KOPT-K1 (cell line): Measurements from ENCODE around the gene ESRRG.
"Not testable (repeated sequence)": the region's sequence is repeated elsewhere in the genome, so short reads cannot be mapped to it uniquely, and the experiment has no call there.

Source experiments
- H3K27ac ChIP-seq: fragments of 200-600 bp; sonication (generic); 2 replicates; pipeline ENCODE4 v1.5.1; 2016; ENCODE audit warnings: antibody characterized with exemption, mild to moderate bottlenecking, low read depth, low read length; ENCODE audit not compliant: poor library complexity, severe bottlenecking
- H3K36me3 ChIP-seq: fragments of 200-600 bp; sonication (generic); 2 replicates; pipeline ENCODE4 v1.5.1; 2017; ENCODE audit warnings: antibody characterized with exemption, mild to moderate bottlenecking, low read length, moderate library complexity; ENCODE audit not compliant: insufficient read depth
- H3K9me3 ChIP-seq: fragments of 200-600 bp; sonication (generic); 2 replicates; pipeline ENCODE4 v1.5.1; 2017; ENCODE audit warnings: antibody characterized with exemption, low read length, mild to moderate bottlenecking; ENCODE audit not compliant: insufficient read depth, poor library complexity, severe bottlenecking

The ESRRG gene

DNA sequence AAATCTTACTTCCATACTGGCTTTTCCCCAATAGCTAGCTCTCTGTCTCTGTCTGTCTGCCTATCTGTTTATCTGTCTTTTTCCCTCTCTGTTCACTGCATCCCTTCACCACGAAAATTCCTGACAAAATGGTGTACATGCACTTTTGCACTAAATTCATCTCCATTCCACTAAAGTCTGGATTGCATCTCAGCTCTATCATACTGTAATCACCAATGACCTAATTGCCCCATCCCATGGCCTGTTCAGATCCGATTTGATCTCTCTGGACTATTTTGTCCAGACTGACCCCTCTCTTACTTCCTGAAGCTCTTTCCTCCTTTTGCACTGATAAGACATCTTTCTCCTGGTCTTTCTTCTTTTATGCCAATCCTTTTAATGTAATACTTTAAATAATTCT, 187.5 kb downstream of the ESRRG start:
- no peaks in the 10 kb centered on the region for H3K36me3 ChIP-seq
- no peaks in the 10 kb centered on the region for H3K9me3 ChIP-seq
- no peak overlapping the region for H3K27ac ChIP-seq

DNA sequence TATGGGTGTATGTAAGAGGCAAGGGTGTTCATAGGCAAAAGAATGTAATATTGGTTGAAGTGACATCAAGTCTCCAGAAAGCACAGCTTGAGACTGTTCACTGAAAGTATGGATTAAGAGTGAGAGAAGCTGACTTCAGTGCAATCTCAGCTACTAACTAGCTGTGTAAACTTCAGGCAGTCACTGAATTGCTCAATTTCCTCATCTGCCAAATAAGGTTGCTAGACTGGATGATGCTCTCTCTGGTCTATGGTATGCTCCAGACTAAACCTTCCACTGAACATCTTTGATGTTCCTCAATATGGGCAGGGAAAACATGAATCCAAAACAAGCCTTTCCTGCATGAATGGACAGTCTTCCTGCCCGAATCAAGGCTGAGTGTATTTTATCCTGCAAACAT, 188.2 kb downstream of the ESRRG start:
- Histone ChIP-seq H3K27ac (no peak overlapping the region), H3K9me3 (no peaks in the 10 kb centered on the region), H3K36me3 (no peaks in the 10 kb centered on the region)

DNA sequence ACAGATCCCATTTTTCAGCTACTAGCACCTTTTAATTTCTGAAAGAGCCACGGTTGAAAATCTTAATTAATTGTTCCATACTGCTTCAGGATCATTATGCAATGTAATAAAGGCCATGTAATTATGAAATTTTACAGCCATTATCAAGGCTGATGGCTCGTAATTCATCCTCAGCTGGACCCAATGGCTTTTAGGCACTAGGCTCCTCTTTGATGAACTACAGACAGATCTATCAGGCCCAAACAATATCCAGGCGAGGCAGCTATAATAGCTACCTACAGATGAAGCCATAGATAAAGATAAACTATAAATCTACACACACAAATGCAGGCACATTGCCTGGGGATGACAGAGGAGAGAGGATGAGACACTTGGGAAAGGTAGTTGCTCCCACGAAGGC, 189.5 kb downstream of the ESRRG start:
- Histone ChIP-seq H3K36me3 (no peaks in the 10 kb centered on the region), H3K9me3 (no peaks in the 10 kb centered on the region)

DNA sequence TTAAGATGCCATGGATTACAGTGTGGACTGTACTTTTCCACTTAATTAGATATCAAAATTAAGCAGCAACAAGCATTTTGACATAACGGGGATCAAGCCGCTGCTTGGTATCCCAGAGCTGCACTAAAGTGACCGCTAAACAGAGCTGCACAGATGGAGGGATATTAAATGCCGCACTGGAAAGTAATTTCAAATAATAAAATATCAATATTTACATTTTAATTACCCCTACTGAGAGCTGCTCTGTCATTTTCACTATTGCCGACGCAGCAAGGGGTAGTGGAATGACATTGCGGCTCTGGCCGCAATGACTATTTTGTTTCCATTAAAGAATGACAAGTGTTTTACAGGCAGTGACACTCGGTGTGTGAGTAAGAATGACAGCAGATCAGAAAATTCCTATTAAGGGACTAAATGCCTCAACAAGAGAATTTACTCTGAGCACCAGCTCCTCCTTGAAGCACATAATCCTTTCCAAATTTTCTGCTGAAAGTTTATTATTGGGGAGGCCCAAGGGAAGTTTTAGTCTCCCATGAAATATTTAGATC, 190.9 kb downstream of the ESRRG start:
- Histone ChIP-seq H3K9me3 (no peaks in the 10 kb centered on the region), H3K36me3 (no peaks in the 10 kb centered on the region), H3K27ac (no peak overlapping the region)

More for the DNA sequence above, 189.5 kb downstream of the ESRRG start:
- H3K27ac ChIP-seq: no peak overlapping the region

DNA sequence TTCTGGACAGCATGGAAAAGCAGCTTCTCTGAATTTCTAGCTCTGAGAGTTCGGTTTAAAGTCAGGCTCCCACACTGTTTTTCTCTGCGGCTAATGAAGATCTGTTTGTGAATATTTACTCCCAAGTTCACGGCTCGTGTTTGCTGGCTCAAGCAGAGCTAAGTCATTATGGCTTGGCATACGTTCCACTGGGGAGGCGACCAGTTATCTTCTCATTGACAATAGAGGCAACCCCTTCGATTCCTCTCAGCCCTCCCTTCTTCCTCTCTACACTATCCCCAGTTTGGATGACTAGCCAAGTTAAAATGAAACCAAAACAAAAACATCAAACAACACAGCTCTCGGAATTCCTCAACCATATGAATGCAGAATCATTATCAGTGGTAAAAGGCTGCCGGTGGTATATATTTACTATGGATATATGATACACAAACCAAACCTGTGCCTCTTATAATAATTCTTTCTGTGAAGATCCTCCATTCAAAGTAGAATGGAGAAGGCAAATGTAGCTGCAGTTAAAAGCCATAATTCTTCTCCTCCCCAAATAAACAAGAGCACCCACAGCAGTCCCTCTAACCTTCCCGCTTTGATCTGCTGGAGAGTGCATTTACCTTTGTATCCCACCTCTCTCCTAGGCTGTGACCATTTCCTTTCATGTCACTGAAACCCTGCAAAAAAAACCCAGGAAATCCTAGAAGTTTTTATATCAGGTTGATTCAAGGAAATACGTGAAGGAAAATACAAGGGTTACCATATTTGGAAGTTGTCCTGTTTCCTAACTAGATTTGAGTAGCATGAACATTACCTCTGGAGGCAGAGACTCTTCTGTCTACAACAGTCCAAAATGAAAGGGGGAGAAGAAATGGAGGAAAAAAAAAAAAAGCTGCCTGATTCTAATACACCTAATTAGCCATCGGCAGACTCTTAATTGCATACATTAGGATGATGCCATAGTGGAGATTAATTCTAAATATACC, 191.7 kb downstream of the ESRRG start:
- H3K9me3 ChIP-seq: no peaks in the 10 kb centered on the region
- H3K36me3 ChIP-seq: no peaks in the 10 kb centered on the region
- H3K27ac ChIP-seq: no peak overlapping the region

DNA sequence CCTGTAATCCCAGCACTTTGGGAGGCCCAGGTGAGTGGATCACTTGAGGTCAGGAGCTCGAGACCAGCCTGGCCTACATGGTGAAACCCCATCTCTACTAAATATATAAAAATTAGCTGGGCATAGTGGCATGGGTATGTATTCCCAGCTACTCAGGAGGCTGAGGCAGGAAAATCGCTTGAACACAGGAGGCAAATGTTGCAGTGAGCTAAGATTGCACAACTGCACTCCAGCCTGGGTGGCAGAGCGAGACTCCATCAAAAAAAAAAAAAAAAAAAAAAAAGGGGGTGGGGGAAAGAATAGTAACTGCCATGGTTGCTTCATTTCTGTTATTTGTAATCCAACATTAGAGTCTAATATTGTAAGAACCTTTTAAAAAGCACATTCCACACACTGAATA, 193.4 kb downstream of the ESRRG start:
- H3K9me3 ChIP-seq, H3K27ac ChIP-seq, H3K36me3 ChIP-seq: not testable (repeated sequence)

DNA sequence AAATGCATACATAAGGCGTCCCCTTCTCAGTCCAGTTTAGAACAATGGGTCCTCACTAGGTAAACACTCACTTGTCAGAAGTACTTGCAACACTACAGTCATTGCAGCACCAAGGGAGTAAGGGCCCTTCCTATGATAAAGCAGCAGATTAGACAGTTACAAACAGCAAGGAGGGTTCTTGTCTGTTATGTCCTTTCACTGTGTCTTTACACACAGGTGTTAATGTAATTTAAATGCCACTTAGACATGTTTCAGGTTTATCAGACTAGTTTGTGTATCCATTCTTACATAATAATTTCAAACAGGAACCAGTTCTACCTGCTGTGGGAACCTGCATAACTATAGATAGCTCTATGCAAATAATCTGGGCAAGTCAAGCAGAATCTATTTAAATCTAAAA, 194.4 kb downstream of the ESRRG start:
- no peaks in the 10 kb centered on the region for H3K36me3 ChIP-seq
- H3K27ac ChIP-seq: no peak overlapping the region
- H3K9me3 ChIP-seq: no peaks in the 10 kb centered on the region

DNA sequence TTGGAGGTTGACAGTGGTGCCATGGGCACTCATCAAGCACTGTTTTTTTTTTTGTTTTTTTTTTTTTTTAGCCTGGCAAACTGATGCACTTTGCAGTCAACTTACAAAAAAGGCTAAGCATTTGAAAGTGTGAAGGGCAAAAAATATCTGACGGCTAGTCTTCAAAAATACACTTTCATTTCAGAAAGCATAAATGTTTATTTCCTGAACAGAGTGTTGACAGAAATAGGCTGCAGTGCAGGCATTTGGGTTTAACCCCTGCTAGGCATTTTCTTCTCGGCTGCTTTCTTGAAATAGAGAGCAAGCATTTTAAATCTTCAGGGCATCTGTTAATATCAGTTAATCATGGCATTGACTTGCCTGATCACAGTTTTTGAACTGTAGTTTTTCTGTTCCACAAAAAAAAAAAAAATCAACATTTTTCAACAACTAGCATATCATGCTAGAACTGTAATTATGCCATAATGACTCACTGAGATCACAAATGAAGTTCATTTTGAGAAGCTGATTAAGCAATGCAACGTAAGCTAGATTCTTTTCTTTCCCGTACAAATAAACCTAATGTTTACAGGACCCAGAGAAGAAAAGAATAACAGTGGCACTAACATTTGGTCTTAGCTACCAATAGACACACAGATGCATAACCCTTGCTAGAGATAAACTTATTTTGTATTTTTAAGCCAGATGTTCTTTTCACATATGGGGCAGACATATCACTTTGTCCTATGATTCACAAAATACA, 199.6 kb downstream of the ESRRG start:
- Histone ChIP-seq H3K27ac (no peak overlapping the region), H3K36me3 (no peaks in the 10 kb centered on the region)

DNA sequence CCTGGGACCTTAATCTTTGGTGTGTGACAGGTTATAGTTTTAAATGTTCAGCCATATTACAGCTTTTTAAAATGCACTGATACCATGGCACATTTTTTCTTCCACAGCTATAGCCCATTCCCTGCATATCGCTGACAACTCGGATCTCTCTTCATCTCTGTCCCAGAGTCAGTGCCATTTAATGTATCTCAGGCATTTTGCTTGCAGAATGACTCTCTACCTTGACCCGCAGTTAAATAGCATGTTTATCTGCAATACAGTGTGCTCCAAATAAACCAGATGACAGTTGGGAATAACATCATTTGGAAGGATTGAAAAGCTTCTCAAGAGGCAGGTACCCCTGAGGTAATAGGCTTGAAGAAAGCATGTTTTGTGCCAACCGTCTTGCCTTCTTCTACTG, 200.2 kb downstream of the ESRRG start:
- no peaks in the 10 kb centered on the region for H3K9me3 ChIP-seq
- H3K36me3 ChIP-seq: no peaks in the 10 kb centered on the region
- no peak overlapping the region for H3K27ac ChIP-seq

More for the DNA sequence above, 199.6 kb downstream of the ESRRG start:
- no peaks in the 10 kb centered on the region for H3K9me3 ChIP-seq

DNA sequence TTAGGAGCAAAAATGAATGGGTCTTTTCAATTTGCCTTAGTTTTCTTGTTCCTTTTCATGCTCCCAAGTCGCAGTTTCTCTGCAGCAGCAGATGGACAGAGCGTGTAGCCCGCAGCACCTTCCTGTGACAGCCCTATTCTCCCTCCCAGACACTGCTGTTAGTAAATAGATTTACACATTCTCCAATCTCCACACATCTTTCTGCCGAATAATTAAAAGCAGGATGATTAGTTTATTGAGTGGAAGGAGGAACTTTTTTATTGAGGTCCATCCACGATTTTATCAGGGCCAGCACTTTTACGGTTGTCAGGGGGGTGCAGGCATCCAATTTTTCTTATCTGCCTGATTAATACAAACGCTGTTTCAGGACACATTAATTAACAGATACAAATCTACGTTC, 201.8 kb downstream of the ESRRG start:
- no peak overlapping the region for H3K27ac ChIP-seq
- no peaks in the 10 kb centered on the region for H3K9me3 ChIP-seq
- no peaks in the 10 kb centered on the region for H3K36me3 ChIP-seq

DNA sequence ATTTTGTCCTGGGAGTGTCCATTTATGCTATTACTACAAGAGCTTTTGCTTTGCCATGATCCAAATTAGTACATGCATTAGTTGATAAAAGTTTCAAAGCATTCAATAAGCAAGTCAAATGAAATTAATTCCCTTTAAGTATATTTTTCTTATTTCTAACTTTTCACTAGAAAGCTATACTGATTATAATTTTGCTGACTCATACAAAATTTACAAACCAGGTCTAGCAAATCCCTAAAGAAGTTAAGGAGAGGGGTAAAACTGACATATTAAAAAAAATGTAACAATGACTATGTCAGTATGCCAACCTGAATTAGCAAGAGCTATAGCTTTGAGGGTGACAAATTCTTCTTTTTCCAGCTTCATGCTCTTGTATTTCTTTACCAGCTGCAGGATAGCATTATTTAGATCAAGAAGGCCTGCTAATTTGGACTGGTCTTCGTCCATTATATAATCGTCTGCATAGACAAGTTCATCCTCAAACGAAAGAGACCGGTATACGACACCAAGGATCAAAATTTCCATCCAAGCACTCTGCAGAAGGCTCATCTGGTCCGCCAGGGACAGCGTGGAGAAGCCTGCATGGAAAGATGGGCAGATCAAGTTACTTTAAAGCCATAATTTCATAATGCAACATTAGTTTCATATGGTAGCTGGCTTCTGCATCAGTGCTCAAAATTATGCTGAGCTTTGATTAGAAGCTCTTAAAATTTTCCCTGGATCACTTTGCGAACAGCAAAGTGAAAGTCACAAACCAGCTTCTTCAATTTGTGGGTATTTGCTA, 204.2 kb downstream of the ESRRG start:
- Histone ChIP-seq H3K27ac (no peak overlapping the region), H3K9me3 (no peaks in the 10 kb centered on the region)

DNA sequence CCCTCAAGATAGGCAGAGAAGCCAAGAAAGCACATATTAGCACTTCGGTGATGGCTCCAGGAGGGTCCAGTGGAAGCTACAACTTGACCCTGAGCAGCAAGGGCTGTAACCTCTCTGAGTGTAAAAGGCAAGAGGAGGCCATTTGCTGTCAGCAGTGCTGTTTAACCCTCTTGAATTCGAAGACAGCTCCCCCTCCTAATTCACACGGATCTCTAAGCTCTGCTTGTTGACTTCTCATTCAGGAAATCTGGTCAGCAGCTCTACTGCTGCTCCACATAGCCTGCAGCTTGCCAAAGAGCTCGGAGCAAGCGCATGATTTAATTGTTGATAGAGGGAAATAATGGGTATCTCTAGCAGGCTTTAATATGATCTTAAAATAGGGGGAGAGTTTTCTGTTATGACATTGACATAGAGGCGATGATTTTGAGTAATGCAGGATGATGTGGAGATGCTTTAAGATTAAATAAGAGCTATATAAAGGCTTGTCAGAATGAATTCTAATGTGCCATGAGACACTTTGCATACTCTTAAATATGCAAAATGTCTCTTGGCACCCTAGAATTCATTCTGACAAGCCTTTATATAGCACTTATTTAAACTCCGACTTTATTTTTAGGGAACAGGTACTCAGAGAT, 220.6 kb downstream of the ESRRG start:
- H3K9me3 ChIP-seq: no peaks in the 10 kb centered on the region
- H3K27ac ChIP-seq: no peak overlapping the region
- no peaks in the 10 kb centered on the region for H3K36me3 ChIP-seq

More for the DNA sequence above, 204.2 kb downstream of the ESRRG start:
- no peaks in the 10 kb centered on the region for H3K36me3 ChIP-seq

DNA sequence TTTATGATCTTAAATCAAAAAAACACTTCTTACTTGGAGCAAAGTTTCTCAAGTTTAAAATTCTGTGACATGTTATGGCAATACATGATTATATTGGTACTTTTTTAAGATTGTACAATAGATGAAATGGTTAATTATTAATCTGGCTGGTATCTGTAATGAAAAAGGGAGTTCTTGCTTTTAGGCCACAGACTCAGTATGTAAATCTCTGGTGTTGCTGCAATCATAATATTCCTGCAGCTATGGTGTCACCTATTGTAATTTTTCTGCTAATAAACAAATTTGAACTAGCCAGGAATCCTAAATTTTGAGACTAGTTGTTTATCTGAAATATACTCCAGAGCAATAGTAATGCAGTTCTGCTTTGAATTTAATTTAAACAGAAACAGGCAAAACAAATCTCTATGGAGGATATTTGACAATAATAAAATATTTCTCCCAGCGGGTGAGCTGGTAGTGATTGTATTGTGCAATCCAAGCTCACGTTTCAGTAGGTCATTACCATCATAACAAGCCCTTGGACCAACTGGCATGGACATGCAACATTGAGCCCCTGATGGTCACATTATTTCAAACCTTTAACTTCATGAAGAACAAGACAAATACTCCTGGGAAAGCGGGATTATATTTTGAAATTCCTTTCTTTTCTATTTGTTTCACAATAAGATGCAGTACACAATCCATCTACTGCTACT, 222.8 kb downstream of the ESRRG start:
- Histone ChIP-seq H3K36me3 (no peaks in the 10 kb centered on the region), H3K9me3 (no peaks in the 10 kb centered on the region), H3K27ac (no peak overlapping the region)
